Measurements from ENCODE around the gene SLC25A1.

Gene SLC25A1

GRCh38 chr22:19129871-19130270 is 48.7 kb downstream of the SLC25A1 start:
- no peak for TF ChIP-seq CTCF (conservative IDR thresholded peaks at IDR 0.05; ENCODE audit: low read depth, low read length)
- no peak for DNase-seq (ENCODE audit: low read depth)
- no peak overlapping the region for H3K4me3 ChIP-seq (ENCODE audit: low read length)

GRCh38 chr22:19128946-19129727 is 49.4 kb downstream of the SLC25A1 start:
- no peak for TF ChIP-seq CTCF (conservative IDR thresholded peaks at IDR 0.05; ENCODE audit: low read depth, low read length)
- no peak for DNase-seq (ENCODE audit: low read depth)
- no peak overlapping the region for H3K4me3 ChIP-seq (ENCODE audit: low read length)

GRCh38 chr22:19128009-19128401 is 50.5 kb downstream of the SLC25A1 start:
- no peak for DNase-seq (ENCODE audit: low read depth)
- no peak for TF ChIP-seq CTCF (conservative IDR thresholded peaks at IDR 0.05; ENCODE audit: low read depth, low read length)
- no peak overlapping the region for H3K4me3 ChIP-seq (ENCODE audit: low read length)

- TF ChIP-seq CTCF (conservative IDR thresholded peaks at IDR 0.05; ENCODE audit: low read depth, low read length) = no peak
- DNase-seq (ENCODE audit: low read depth) = no peak
- H3K4me3 ChIP-seq (ENCODE audit: low read length) = no peak overlapping the region
These were observed 51.1 kb downstream of the SLC25A1 start for GRCh38 chr22:19127329-19128008.

- TF ChIP-seq CTCF (conservative IDR thresholded peaks at IDR 0.05; ENCODE audit: low read depth, low read length) = no peak
- no peak overlapping the region for H3K4me3 ChIP-seq (ENCODE audit: low read length)
- DNase-seq (ENCODE audit: low read depth) = no peak
These were observed 51.9 kb downstream of the SLC25A1 start for GRCh38 chr22:19126309-19127273.

Measured in retinal pigment epithelial cell (primary cell).